ENCODE results near the gene DDX10.

DDX10 gene

DNA sequence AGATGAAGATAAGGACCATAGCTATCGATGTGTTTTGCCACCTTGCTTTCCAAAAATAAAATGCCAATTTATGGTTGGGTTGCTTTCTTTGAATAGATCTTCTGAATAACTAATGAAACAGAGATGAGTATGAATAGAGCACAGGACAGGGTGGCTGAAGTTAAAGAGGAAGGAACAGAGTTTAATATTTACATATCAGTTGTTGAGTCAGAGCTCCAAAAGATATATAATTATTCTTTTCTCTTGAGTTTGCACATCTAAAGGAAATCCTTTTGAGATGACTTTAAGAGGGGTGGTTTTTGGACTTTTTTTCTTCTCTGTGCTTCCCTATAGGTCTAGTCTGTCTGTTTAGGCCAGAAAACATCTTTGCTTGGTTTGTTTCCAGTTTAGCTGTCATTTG, 115.2 kb downstream of the DDX10 start:
- Histone ChIP-seq H3K27ac (no peak overlapping the region), H3K36me3 (ENCODE audit: insufficient read depth, low read length) (peaks cover 11% of the 10 kb centered on the region), H3K9ac (ENCODE audit: insufficient read length) (no peak overlapping the region), H3K9me3 (ENCODE audit: low read depth, low read length) (peaks cover 6% of the 10 kb centered on the region; the same call in 1 of the 2 replicates), H3K4me3 (no peak overlapping the region)
- no peak for DNase-seq (ENCODE audit: low read depth, low spot score)
- TF ChIP-seq EZH2 (IDR thresholded peaks at IDR 0.05), result no peak
- TF ChIP-seq POLR2AphosphoS5 (IDR thresholded peaks at IDR 0.05; ENCODE audit: borderline replicate concordance, low read depth, low read length), result no peak

DNA sequence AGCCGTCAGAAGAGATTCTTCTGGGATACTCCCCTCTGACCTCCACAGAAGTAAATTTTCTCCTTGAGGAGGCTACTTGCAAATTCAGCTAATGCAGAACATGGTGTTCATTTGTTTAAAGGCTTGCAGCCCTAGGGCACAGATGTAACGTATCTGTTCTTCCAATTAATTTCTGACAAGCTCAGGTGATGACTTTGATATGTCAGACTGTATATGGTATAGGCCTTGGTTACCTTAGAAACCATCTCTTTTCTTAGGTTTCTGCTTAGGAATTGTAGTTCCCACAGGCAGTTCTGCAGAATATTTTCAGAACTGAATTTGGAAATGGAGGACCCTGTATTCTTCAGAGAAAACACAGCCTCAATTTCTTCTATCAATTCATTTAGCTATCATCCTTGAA, 117.1 kb downstream of the DDX10 start:
- no peak for DNase-seq (ENCODE audit: low read depth, low spot score)
- no peak for TF ChIP-seq POLR2AphosphoS5 (IDR thresholded peaks at IDR 0.05; ENCODE audit: borderline replicate concordance, low read depth, low read length)
- TF ChIP-seq EZH2 (IDR thresholded peaks at IDR 0.05), result no peak
- TF ChIP-seq FOXP2 (optimal IDR thresholded peaks at IDR 0.05; ENCODE audit: control extremely low read depth, extremely low read length, insufficient read depth), result no peak
- Histone ChIP-seq H3K36me3 (ENCODE audit: insufficient read depth, low read length) (peaks cover 2% of the 10 kb centered on the region; the same call in 1 of the 2 replicates), H3K9me3 (ENCODE audit: low read depth, low read length) (peaks cover 3% of the 10 kb centered on the region; the same call in 1 of the 2 replicates), H3K27ac (no peak overlapping the region), H3K4me3 (no peak overlapping the region), H3K9ac (ENCODE audit: insufficient read length) (no peak overlapping the region)

- no peaks in the 10 kb centered on the region for H3K36me3 ChIP-seq (ENCODE audit: insufficient read depth, low read length)
- DNase-seq (ENCODE audit: low read depth, low spot score), result no peak
- no peaks in the 10 kb centered on the region; the same call in 1 of the 2 replicates for H3K9me3 ChIP-seq (ENCODE audit: low read depth, low read length)
- no peak for TF ChIP-seq POLR2AphosphoS5 (IDR thresholded peaks at IDR 0.05; ENCODE audit: borderline replicate concordance, low read depth, low read length)
- no peak for TF ChIP-seq EZH2 (IDR thresholded peaks at IDR 0.05)
- H3K9ac ChIP-seq (ENCODE audit: insufficient read length), result no peak overlapping the region
- H3K4me3 ChIP-seq, result no peak overlapping the region
- no peak overlapping the region for H3K27ac ChIP-seq
Measured at GRCh38 chr11:108786281-108786990, 121.6 kb downstream of the DDX10 start.

DNA sequence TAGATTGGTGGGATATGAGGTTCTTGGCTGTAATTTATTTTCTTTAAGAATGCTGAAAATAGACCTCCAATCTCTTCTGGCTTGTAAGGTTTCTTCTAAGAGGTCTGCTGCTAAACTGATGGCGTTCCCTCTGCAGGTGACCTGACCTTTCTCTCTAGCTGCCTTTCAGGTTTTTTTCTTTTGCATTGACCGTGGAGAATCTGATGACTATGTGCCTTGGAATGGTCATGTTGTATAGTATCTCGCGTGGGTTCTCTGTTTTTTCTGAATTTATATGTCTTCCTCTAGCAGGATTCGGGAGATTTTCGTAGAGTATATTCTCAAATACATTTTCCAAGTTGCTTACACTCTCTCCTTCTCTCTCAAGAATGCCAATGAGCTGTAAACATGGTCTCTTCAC, 122.2 kb downstream of the DDX10 start:
- Histone ChIP-seq H3K36me3 (ENCODE audit: insufficient read depth, low read length) (no peaks in the 10 kb centered on the region), H3K9ac (ENCODE audit: insufficient read length) (no peak overlapping the region), H3K27ac (no peak overlapping the region), H3K4me3 (no peak overlapping the region), H3K9me3 (ENCODE audit: low read depth, low read length) (no peaks in the 10 kb centered on the region; the same call in 1 of the 2 replicates)
- no peak for DNase-seq (ENCODE audit: low read depth, low spot score)
- TF ChIP-seq EZH2 (IDR thresholded peaks at IDR 0.05) (no peak), POLR2AphosphoS5 (IDR thresholded peaks at IDR 0.05; ENCODE audit: borderline replicate concordance, low read depth, low read length) (no peak), FOXP2 (optimal IDR thresholded peaks at IDR 0.05; ENCODE audit: control extremely low read depth, extremely low read length, insufficient read depth) (no peak)

DNA sequence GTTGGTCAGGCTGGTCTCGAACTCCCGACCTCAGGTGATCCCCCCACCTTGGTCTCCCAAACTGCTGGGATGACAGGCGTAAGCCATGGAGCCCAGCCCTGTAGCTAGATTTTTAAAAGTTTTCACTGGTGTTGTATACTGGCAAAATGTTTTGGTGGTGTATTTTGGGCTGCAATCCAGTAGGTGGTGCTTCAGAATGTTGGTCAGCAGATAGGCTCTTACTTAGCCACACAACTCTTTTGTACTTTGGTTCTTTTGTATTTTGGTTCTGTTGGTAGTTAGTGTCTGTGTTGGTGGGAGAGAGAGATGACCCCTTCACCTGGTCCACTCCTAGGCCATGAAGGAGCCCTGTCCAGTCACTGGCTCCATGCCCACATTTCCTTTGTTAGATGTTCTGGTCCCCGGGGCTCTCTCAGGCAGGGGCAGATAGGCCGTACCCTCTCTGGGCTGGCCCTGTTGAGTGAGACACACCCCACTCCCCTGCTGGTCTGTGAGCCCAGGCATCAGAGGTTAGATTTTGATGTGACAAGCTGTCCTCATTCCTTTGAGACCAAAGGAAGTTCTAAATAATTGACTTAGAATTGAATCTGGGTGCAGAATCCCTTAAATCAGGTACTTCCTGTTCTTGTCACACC, 123.8 kb downstream of the DDX10 start:
- Histone ChIP-seq H3K36me3 (ENCODE audit: insufficient read depth, low read length) (no peaks in the 10 kb centered on the region), H3K9me3 (ENCODE audit: low read depth, low read length) (no peaks in the 10 kb centered on the region; the same call in 1 of the 2 replicates), H3K9ac (ENCODE audit: insufficient read length) (no peak overlapping the region), H3K27ac (no peak overlapping the region), H3K4me3 (no peak overlapping the region)
- TF ChIP-seq POLR2AphosphoS5 (IDR thresholded peaks at IDR 0.05; ENCODE audit: borderline replicate concordance, low read depth, low read length) (no peak), EZH2 (IDR thresholded peaks at IDR 0.05) (no peak), FOXP2 (optimal IDR thresholded peaks at IDR 0.05; ENCODE audit: control extremely low read depth, extremely low read length, insufficient read depth) (no peak)
- DNase-seq (ENCODE audit: low read depth, low spot score), result no peak

DNA sequence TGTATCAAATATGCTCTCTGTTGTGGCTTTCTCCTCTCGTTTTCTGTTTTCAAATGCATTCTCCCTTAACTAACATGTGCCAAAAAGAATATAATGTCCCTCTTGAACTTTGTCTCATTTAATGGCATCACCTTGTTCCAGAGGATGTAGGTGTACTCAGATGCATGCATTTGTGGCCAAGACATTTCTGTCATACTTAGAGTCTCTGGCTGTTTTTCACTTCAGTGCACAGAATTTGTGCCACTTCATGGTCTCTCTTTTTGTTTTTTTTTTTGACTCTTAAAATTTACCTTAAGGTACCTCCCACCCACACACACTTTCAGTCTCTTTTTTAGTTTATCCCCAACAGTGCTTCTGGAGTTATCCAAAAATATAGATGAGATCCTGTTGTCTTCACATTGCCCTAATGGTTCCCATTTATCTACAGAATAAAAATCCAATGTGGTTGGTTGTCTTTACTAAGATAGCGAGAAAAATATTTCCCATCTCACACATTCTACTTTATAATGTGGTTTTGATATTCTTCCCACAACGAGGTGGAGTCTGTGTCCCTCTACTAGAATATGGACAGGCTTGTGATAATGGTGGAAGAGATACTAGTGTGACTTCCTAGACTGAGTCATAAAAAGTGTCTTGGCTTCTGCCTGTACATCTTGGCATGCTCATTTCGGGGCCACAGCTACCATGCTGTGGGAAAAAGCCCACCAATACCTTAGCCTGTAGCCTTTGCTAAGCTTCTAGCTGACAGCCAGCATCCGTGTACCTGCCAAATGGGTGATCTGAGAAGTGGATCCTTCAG, 125.8 kb downstream of the DDX10 start:
- no peak overlapping the region for H3K4me3 ChIP-seq

DNA sequence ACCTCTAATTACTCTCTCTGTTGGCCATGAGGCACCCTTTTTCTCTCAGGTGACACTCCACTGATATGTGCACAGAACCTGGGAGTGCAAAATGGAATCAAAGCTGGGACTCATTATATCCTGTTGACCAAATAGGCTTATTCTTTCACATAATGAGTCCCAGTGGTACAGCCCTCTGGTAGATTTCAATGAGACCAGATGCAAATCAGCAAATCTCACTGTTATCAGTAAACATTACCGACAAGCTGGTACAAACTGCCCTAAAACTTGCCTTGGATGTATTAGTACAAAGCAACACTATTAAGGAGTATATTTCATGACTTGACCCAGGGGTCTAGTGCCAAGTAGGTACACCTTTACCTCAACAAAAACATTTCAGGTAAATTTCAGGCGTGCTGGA, 128.3 kb downstream of the DDX10 start:
- no peak for DNase-seq (ENCODE audit: low read depth, low spot score)
- Histone ChIP-seq H3K36me3 (ENCODE audit: insufficient read depth, low read length) (no peaks in the 10 kb centered on the region), H3K9ac (ENCODE audit: insufficient read length) (no peak overlapping the region), H3K4me3 (no peak overlapping the region), H3K9me3 (ENCODE audit: low read depth, low read length) (no peaks in the 10 kb centered on the region), H3K27ac (no peak overlapping the region)
- no peak for TF ChIP-seq POLR2AphosphoS5 (IDR thresholded peaks at IDR 0.05; ENCODE audit: borderline replicate concordance, low read depth, low read length)
- TF ChIP-seq FOXP2 (optimal IDR thresholded peaks at IDR 0.05; ENCODE audit: control extremely low read depth, extremely low read length, insufficient read depth), result no peak
- no peak for TF ChIP-seq EZH2 (IDR thresholded peaks at IDR 0.05)

More for the DNA sequence above, 125.8 kb downstream of the DDX10 start:
- Histone ChIP-seq H3K9ac (ENCODE audit: insufficient read length) (no peak overlapping the region), H3K36me3 (ENCODE audit: insufficient read depth, low read length) (no peaks in the 10 kb centered on the region), H3K27ac (no peak overlapping the region), H3K9me3 (ENCODE audit: low read depth, low read length) (no peaks in the 10 kb centered on the region)
- TF ChIP-seq POLR2AphosphoS5 (IDR thresholded peaks at IDR 0.05; ENCODE audit: borderline replicate concordance, low read depth, low read length), result no peak
- TF ChIP-seq EZH2 (IDR thresholded peaks at IDR 0.05), result no peak
- no peak for TF ChIP-seq FOXP2 (optimal IDR thresholded peaks at IDR 0.05; ENCODE audit: control extremely low read depth, extremely low read length, insufficient read depth)
- no peak for DNase-seq (ENCODE audit: low read depth, low spot score)

DNA sequence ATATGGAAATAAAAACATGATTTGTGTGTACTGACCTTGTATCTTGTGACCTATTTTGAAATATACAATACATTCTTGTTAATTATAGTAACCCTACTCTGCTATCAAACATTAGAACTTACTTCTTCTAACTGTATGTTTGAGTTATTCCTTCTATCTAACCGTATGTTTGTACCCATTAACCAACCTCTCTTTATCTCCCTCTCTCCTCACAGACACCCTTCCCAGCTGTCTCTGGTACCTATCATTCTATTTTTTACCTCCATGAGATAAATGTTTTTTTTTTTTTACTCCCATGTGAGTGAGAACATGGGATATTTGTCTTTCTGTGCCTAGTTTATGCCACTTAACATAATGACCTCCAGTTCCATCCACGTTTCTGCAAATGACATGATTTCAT, 128.7 kb downstream of the DDX10 start:
- no peak overlapping the region for H3K9ac ChIP-seq (ENCODE audit: insufficient read length)
- TF ChIP-seq EZH2 (IDR thresholded peaks at IDR 0.05) (no peak), POLR2AphosphoS5 (IDR thresholded peaks at IDR 0.05; ENCODE audit: borderline replicate concordance, low read depth, low read length) (no peak), FOXP2 (optimal IDR thresholded peaks at IDR 0.05; ENCODE audit: control extremely low read depth, extremely low read length, insufficient read depth) (no peak)
- no peak overlapping the region for H3K27ac ChIP-seq
- no peak overlapping the region for H3K4me3 ChIP-seq
- no peaks in the 10 kb centered on the region for H3K9me3 ChIP-seq (ENCODE audit: low read depth, low read length)
- H3K36me3 ChIP-seq (ENCODE audit: insufficient read depth, low read length), result no peaks in the 10 kb centered on the region
- DNase-seq (ENCODE audit: low read depth, low spot score), result no peak
